Neural progenitor cell (in vitro differentiated cells): Measurements from ENCODE around the gene PPP2R1B. TPM values are rescaled to one million over a fixed set of nuclear protein-coding genes. Genes with fewer than 3 reads are reported as not detected.

Source experiments
- DNase-seq: peaks from one replicate; pipeline ENCODE4 v3.0.0-alpha.2; 2016; ENCODE audit warnings: low spot score
- H2AFZ ChIP-seq: fragments of 200-600 bp; sonication (generic); replicated peaks from 2 replicates; pipeline ENCODE4 v1.6.1; 2016; ENCODE audit warnings: antibody characterized with exemption
- H3F3A ChIP-seq: fragments of 200-600 bp; sonication (generic); 2 replicates; pipeline ENCODE4 v1.6.1; 2016; ENCODE audit warnings: antibody characterized with exemption, low read depth
- H3K27ac ChIP-seq: fragments of 200-600 bp; sonication (generic); 2 replicates; pipeline ENCODE4 v1.5.1; 2016; ENCODE audit warnings: mild to moderate bottlenecking
- H3K27me3 ChIP-seq: fragments of 200-600 bp; sonication (generic); 2 replicates; pipeline ENCODE4 v1.6.1; 2016; ENCODE audit warnings: mild to moderate bottlenecking, moderate library complexity
- H3K36me3 ChIP-seq: fragments of 200-600 bp; sonication (generic); 2 replicates; pipeline ENCODE4 v1.5.1; 2016
- H3K4me1 ChIP-seq: fragments of 200-600 bp; sonication (generic); 2 replicates; pipeline ENCODE4 v1.6.1; 2016; ENCODE audit warnings: mixed run types
- H3K4me2 ChIP-seq: fragments of 200-600 bp; sonication (generic); 2 replicates; pipeline ENCODE4 v1.6.1; 2016
- H3K4me3 ChIP-seq: fragments of 200-600 bp; sonication (generic); 2 replicates; pipeline ENCODE4 v1.5.1; 2016
- H3K79me2 ChIP-seq: fragments of 200-600 bp; sonication (generic); 2 replicates; pipeline ENCODE4 v1.6.1; 2016; ENCODE audit warnings: low read depth
- H3K9ac ChIP-seq: fragments of 200-600 bp; sonication (generic); 2 replicates; pipeline ENCODE4 v1.6.1; 2016
- H3K9me3 ChIP-seq: fragments of 200-600 bp; sonication (generic); 2 replicates; pipeline ENCODE4 v1.5.1; 2016; ENCODE audit warnings: low read depth
- H4K20me1 ChIP-seq: fragments of 200-600 bp; sonication (generic); 2 replicates; pipeline ENCODE4 v1.6.1; 2016; ENCODE audit warnings: low read depth
- H3K27ac Mint-ChIP-seq: 3 replicates; pipeline ENCODE4 v1.8.0; 2021; ENCODE audit warnings: mixed read lengths
- H3K27me3 Mint-ChIP-seq: 2 replicates; pipeline ENCODE4 v1.8.0; 2022; ENCODE audit warnings: low read depth, mild to moderate bottlenecking, inconsistent platforms, moderate library complexity, mixed read lengths; ENCODE audit not compliant: insufficient read depth
- H3K36me3 Mint-ChIP-seq: 3 replicates; pipeline ENCODE4 v1.8.0; 2021; ENCODE audit warnings: mixed read lengths
- H3K4me1 Mint-ChIP-seq: 3 replicates; pipeline ENCODE4 v1.8.0; 2021; ENCODE audit warnings: mixed read lengths
- H3K4me3 Mint-ChIP-seq: 3 replicates; pipeline ENCODE4 v1.8.0; 2021; ENCODE audit warnings: mild to moderate bottlenecking, moderate library complexity, mixed read lengths
- H3K9me3 Mint-ChIP-seq: 3 replicates; pipeline ENCODE4 v1.8.0; 2020; ENCODE audit warnings: mixed read lengths
- CTCF ChIP-seq: fragments of 200-600 bp; sonication (generic); IDR thresholded peaks from 2 replicates; pipeline ENCODE4 v1.5.1; 2017; ENCODE audit warnings: antibody characterized with exemption, mild to moderate bottlenecking
- EZH2 ChIP-seq: fragments of 200-600 bp; sonication (generic); IDR thresholded peaks from 2 replicates; pipeline ENCODE4 v1.6.1; 2017; ENCODE audit warnings: antibody characterized with exemption, mild to moderate bottlenecking, moderate library complexity
- EZH2phosphoT487 ChIP-seq: fragments of 200-600 bp; sonication (generic); IDR thresholded peaks from 2 replicates; pipeline ENCODE4 v1.6.1; 2017; ENCODE audit warnings: antibody characterized with exemption
- total RNA-seq: library from RNA; depleted of rRNA; stranded (reverse); fragments of >200 nt; gene quantifications from 2 replicates; pipeline ENCODE4 v1.2.3, GENCODE V29; 2015; ENCODE audit warnings: low replicate concordance

PPP2R1B gene
- total RNA-seq, 1 donor from 2014 or later, result 68.4 TPM

- Histone ChIP-seq H3K27ac (no peak overlapping the region), H3K27me3 (no peaks in the 10 kb centered on the region), H4K20me1 (no peaks in the 10 kb centered on the region), H3K9ac (no peak overlapping the region), H3K36me3 (no peaks in the 10 kb centered on the region), H3K9me3 (no peaks in the 10 kb centered on the region), H3K4me3 (no peak overlapping the region), H3K79me2 (no peaks in the 10 kb centered on the region), H2AFZ (no peak overlapping the region), H3K4me2 (no peak overlapping the region), H3F3A (no peaks in the 10 kb centered on the region), H3K4me1 (peaks cover 2% of the 10 kb centered on the region)
- Mint-ChIP-seq H3K36me3 (peaks cover 3% of the 10 kb centered on the region), H3K4me1 (peaks cover 10% of the 10 kb centered on the region), H3K4me3 (no peak overlapping the region), H3K27ac (no peak overlapping the region), H3K27me3 (no peaks in the 10 kb centered on the region), H3K9me3 (no peaks in the 10 kb centered on the region)
- no peak for TF ChIP-seq EZH2phosphoT487
- TF ChIP-seq EZH2, result no peak
- TF ChIP-seq CTCF, result no peak
- no peak for DNase-seq
Observed at GRCh38 chr11:111699579-111700156, 66.5 kb downstream of the PPP2R1B start.

- Mint-ChIP-seq H3K4me3 (no peak overlapping the region), H3K27me3 (no peaks in the 10 kb centered on the region), H3K9me3 (no peaks in the 10 kb centered on the region), H3K36me3 (peaks cover 3% of the 10 kb centered on the region), H3K27ac (no peak overlapping the region), H3K4me1 (peaks cover 15% of the 10 kb centered on the region)
- no peaks in the 10 kb centered on the region for H3K36me3 ChIP-seq
- no peaks in the 10 kb centered on the region for H4K20me1 ChIP-seq
- H3K27ac ChIP-seq, result no peak overlapping the region
- TF ChIP-seq CTCF, result no peak
- no peak for TF ChIP-seq EZH2phosphoT487
- no peak for TF ChIP-seq EZH2
- H3K27me3 ChIP-seq, result no peaks in the 10 kb centered on the region
- no peak overlapping the region for H3K4me3 ChIP-seq
- H3K79me2 ChIP-seq, result no peaks in the 10 kb centered on the region
- no peaks in the 10 kb centered on the region for H3K9me3 ChIP-seq
- H2AFZ ChIP-seq, result no peak overlapping the region
- no peak for DNase-seq
- H3K9ac ChIP-seq, result no peak overlapping the region
- H3K4me1 ChIP-seq, result peaks cover 9% of the 10 kb centered on the region
- no peaks in the 10 kb centered on the region for H3F3A ChIP-seq
- no peak overlapping the region for H3K4me2 ChIP-seq
Observed at GRCh38 chr11:111698852-111699559, 67.2 kb downstream of the PPP2R1B start.

- no peak for DNase-seq
- Histone ChIP-seq H3K9me3 (no peaks in the 10 kb centered on the region), H2AFZ (no peak overlapping the region), H3K4me1 (peaks cover 13% of the 10 kb centered on the region), H3K27me3 (no peaks in the 10 kb centered on the region), H3K27ac (no peak overlapping the region), H3F3A (no peaks in the 10 kb centered on the region), H3K4me2 (no peak overlapping the region), H4K20me1 (no peaks in the 10 kb centered on the region), H3K4me3 (no peak overlapping the region), H3K36me3 (no peaks in the 10 kb centered on the region), H3K79me2 (no peaks in the 10 kb centered on the region), H3K9ac (no peak overlapping the region)
- no peak for TF ChIP-seq CTCF
- no peak for TF ChIP-seq EZH2phosphoT487
- TF ChIP-seq EZH2, result no peak
- Mint-ChIP-seq H3K36me3 (peaks cover 1% of the 10 kb centered on the region), H3K4me3 (no peak overlapping the region), H3K9me3 (no peaks in the 10 kb centered on the region), H3K27me3 (no peaks in the 10 kb centered on the region), H3K27ac (no peak overlapping the region), H3K4me1 (peaks cover 17% of the 10 kb centered on the region)
Observed at GRCh38 chr11:111697933-111698371, 68.2 kb downstream of the PPP2R1B start.
